Stimulated activated naive CD4-positive, alpha-beta T cell (primary cell): ENCODE results near the gene TUBGCP4.

ENCODE experiments used
- DNase-seq, 6 experiments: peaks; one replicate each; lab custom pipeline; 2025; lab: John Stamatoyannopoulos, UW

Gene TUBGCP4

DNA sequence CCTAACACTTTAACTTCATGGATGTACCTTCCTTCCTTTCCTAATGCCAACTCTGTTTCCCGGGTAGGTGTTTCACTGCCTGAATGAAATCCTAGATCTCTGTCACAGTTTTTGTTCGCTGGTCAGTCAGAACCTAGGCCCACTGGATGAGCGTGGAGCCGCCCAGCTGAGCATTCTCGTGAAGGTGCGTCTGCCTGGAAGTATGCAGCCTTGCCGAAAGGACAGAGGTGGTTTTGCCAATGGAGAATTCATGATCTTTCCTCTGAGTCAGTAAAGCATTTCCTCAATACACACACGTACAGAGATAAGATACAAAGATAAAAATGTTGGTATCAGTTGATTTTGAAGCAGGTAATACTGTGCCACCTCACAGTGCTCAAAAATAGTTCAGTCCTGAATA is 32.7 kb downstream of the TUBGCP4 start:
- no peak for DNase-seq

DNA sequence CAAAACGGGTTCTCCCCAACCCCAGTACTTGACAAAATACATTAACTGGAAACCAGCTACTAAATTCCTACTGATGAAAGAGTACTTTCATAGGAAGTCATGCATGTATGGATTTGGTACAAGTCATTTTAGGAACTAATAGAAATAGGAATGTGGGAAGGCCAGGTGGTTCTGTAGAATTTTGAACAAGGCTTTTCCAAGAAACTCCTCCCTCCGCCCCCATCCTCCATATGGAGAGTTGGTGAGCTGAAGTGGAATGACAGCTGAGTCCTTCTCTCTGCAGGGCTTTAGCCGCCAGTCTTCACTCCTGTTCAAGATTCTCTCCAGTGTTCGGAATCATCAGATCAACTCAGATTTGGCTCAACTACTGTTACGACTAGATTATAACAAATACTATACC is 33.2 kb downstream of the TUBGCP4 start:
- no peak for DNase-seq

DNA sequence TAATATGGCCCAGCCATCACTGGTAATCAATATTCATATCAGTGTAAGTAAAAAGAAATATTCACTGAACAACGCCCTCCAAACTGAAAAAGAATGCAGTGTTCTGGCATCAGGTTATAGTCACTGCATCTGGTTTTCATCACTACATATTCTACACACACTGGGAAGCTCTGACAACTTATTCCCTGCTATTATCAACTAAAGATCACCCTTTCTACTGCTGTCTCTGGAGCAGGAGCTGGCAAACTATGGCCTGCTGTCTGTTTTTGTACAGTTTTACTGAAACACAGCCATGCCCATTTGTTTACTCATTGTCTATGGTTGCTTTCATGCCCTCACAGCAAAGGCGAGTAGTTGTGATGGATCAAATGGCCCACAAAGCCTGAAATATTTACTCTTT is 35.3 kb downstream of the TUBGCP4 start:
- no peak for DNase-seq

DNA sequence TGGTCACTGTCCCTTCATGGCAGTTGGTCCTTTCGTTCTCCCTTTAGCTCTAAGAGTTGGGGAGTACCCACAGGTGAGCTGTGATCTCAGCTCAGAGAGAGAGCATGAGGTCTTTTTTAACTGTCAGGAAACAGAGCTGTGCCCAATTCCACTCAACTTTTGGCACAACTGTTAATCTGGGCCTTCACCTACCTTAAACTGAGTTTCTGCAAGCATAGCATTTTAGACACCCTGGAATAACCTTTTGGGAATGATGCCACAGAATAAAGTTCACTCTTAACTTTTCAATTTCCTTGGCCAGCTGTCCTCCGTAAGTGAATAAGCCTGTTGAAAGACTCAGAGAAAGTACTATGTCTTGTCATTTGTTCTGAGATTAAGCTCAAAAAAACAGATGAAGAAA is 35.9 kb downstream of the TUBGCP4 start:
- DNase-seq = no peak

DNA sequence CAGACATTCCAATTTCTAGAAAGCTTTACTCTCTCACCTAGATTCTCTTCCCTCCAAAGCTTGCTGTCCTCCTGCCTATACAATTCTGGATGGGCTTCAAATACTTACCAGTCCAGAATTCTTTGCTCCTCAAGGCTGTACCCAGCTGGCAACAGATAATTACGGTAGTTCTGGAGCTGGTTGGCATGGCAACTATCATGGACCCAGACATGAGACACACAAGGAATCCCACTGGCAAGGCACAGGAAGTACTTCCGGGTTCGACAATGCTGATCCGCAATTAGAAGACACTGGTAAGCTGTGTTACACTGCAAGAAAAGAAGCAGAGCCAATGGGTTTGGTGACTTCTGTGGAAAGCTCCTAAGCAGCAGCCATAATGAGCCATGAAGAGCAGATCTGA is 37.9 kb downstream of the TUBGCP4 start:
- DNase-seq = no peak

DNA sequence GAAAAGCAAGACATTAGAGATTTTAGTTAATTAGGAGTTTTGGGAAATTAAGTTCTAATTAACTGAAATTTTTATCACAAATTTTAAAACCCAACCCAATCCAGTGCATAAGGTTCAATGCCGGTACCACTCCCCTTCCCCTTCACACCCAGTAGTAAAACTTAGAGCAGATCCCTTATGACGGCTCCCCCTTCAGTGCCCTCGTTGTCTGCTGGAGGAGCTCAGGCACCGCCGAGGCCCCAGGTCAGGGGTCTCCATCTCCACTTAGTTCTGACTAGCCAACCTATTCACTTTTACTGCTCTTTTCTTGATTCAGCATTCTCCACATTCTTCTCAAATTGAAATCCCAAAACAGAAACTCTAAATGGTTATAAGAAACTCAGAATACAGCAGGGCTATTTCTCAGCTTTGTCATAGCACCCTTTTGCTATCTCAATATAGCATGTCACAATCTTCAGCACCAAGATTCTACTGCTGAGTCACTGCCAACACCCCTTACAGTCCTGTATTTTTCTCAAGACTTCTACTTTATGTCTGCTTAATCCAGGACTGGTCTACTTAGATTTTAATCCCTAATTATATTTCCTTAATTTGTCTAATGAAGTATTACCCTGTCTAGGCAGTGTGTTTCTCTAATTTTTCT is 39.8 kb downstream of the TUBGCP4 start:
- no peak for DNase-seq

DNA sequence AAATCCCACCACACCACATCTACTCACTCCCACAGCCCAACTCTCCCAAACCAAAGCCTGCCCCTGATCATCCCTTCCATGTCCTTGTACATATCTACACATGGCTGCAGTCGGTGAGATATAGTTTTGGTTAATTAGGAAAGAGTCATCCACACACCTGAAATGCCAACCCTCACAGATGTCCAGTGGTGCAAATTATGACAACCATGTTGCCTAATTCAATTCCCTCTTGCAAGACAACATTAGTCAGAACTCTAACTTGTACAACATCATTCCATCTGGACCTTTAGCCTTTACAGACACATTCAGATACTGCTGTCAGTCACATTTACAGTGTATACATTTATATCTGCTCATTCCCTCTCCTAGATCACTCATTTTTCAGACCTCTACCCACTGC is 41.2 kb downstream of the TUBGCP4 start:
- DNase-seq = no peak

DNA sequence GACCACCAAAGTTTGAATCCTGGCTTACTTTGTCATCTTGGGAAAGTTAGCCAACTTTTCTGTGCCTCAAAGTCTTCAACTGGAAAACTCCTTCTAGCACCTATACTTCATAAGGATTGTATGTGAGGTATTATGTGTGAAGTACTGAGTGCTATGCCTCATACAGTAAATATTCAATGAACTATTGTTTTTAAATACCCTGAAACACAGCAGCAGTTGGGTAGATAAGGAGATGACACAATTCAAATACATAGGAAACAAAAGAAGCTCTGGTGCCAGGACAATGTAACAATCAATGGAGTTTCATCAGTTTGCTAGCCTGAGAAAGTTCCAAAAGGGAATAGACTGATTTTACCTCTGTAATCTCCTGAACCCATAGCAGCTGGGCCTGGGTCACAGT is 43.3 kb downstream of the TUBGCP4 start:
- DNase-seq = no peak

DNA sequence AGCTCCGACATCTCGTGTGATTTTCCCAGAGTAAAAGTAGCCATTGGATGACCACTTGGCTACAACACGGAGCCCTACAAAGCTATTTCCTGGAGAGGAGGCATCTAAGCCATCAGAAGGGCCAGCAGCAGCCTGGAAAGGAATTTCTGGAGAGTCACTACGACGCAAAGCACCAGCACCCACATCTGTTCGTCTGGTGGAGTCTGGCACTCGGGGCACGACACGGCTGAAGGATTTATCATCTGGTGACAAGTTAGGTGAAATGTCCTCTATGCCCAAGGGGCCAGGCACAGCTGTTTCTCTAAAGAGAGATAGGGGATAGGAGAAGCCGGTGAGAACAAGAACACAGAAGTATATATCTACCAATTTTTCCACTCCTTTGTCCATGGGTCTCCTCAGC is 49.5 kb downstream of the TUBGCP4 start:
- no peak for DNase-seq

DNA sequence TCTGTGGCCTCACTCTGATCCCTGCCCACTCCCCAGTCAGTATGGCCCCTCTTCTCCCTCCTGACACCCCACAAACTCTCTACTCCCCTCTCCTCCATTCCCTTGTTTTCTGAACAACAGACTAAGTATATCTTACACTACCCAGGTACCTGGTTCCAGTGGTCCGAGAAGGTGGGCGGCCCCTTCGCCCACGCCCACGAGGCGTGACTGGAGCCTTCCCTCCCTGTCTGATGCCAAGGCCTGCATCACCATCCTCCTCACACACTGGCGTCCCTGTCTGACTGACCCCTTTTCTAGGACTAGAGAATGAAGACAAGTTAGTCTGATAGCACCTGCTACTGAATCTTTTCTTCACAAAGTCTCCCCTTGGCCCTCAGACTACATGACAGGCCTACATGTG is 50.0 kb downstream of the TUBGCP4 start:
- no peak for DNase-seq

DNA sequence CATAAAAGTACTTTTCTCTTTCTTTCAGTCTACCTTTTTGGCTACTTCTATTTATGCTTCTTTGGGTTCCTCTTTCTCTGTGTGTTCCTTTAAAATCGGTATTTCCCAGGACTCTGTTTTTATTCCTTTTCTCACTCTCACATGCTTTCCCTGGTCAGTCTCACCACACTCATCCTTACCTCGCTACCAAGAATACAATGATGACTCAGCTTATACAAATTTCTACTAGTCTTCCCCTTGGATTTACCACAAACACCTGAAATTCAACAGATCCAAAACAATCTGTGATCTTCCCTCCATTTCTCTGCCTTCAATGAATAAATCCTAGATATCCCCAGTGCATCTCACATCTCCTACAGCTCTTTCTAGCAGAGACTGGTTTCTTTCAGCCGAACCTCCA is 52.9 kb downstream of the TUBGCP4 start:
- no peak for DNase-seq

DNA sequence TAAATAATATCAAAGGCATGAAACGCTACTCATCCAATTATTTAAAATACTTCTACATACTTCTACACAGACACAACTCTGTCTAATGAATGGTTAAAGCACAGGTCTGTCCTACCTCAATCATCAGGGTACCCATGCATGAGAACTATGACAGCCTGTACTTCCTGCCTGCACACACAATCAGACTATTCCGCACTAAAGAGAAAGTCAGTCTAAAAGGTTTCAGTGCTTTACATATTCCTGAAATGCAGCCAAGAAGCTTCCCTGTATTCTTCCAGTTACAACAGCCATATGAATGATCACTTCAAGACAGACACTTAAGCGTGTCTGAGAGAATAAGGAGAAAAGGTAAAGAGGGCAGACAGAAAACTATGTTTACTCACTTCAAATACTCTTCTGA is 58.8 kb downstream of the TUBGCP4 start:
- no peak for DNase-seq

DNA sequence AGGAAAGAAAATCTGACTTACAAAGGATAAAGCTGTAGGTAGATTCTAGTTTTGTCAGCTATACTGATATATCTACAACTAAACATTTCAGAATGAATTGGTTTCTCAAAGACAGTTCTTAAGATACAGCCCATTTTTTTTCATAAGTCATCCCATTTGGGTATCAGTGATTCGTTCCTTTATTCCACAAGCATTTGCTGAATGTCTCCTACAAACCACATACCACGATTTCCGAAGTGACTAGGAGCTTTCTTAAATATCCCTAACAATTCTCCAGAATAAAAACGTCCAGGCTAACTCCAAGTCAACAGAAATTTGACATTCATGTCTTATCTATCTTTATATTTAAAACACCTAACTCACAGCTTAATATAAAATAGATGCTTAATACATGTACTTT is 62.3 kb downstream of the TUBGCP4 start:
- no peak for DNase-seq

DNA sequence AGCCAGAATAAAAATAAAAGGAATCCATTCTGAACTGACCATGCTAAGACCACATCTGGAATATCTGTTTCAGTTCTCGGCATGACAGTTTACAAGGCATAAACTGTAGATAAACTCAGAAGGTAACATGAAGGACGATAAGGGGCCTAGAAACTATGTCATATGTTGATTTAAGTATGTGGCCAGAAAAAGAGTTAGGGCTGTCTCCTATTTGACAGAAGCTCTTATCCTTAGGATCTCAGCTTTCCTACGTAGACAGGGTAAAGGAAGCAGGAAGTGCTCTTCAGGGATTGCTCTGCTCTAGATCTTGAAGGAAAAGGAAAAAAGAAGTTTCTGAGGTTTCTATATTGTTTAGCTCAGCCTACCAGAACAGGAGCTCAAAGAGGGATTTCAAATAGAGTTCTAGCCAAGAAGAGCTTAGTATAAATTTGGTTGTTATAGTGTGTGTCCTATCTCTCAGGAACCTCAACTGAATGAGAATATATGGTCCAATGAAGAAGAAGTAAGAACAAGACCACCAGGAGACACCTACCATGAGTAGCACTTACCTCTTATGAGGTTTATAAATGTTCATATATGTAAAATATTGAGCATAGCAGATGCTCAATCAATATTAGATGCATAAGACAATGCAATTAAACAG is 62.9 kb downstream of the TUBGCP4 start:
- no peak for DNase-seq

DNA sequence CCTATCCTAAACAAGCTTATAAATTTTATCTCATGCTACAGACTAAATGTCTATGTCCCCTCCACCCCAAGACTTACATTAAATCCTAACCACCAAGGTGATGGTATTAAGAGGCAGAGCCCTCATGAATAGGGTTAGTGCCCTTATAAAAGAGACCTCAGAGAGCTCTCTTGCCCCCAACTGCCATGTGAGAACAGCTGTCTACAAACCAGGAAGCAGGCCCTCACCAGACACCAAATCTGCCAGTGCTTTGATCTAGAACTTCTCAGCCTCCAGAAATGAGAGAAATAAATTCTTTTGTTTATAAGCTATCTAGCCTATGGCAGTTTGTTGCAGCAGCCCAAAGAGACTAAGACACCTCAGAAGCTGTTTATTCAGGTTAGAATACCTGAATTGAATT is 63.5 kb downstream of the TUBGCP4 start:
- DNase-seq = no peak

DNA sequence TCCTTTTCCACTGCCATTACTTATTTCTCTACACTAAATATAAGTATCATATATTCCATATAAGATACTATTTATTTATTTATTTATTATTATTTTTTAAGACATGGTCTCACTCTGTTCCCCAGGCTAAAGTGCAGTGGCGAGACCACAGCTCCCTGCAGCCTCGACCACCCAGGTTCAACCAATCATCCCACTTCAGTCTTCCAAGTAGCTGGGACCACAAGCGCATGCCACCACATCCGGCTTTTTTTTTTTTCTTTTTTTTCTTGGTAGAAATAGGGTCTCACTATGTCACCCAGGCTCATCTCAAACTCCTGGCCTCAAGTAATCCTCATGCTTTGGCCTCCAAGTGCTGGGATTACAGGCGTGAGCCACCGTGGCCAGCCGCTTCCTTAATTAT is 65.5 kb downstream of the TUBGCP4 start:
- DNase-seq = no peak

DNA sequence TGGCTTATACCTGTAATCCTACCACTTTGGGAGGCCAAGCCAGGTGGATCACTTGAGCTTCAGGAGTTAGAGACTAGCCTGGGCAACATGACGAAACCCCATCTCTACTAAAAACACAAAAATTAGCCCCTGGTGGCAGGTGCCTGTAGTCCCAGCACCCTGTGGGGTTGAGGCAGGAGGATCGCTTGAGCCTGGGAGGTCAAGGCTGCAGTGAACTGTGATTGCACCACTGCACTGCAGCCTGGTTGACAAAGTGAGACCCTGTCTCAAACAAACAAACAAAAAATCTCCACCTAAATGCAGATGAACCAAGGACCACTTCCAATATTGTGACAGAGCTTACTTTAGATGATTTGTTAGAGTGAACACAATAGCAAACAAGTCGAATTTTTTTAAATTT is 68.4 kb downstream of the TUBGCP4 start:
- no peak for DNase-seq

DNA sequence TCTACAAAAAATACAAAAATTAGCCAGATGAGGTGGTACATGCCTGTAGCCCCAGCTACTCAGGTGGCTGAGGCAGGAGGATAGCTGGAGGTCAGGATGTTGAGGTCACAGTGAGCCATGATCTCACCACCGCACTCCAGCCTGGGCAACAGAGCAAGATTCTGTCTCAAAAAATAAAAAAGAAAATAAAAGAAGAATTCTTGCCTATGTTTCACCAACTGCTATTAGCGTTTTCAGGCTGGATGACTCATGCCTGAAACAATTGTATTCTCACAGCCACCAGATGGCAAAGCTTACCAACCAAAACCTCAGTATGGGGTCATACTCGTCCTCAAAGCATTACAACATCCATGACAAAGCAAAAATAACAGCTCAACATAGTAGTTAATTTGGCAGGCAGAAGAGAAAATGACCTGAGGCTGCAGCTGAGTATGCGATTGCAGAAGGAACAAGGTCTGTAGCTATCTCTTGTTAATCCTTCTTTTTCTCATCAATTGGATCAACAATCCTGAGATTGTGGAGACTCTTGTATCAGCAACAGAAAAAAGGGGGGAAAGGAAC is 69.9 kb downstream of the TUBGCP4 start:
- DNase-seq = peak in 1 of 6 experiments; percentile 4

DNA sequence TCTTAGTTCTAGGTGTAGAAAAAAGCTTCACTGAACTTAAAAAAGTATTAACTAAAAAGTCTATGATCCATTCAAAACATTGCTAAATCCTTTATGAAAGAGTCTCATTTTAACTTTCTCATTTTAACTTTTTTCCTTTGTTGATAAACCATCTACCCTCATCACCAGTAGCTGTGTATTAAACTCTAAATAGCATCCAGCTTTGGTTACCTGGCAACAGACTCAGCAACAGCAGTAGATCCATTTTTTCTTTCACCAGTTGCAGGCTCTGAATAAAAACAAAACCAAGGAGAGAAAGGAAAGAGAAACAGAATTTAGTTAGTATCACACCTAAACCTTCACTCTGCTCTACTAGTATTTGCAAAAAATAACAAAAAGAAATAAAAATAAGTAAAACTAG is 70.4 kb downstream of the TUBGCP4 start:
- DNase-seq = no peak

DNA sequence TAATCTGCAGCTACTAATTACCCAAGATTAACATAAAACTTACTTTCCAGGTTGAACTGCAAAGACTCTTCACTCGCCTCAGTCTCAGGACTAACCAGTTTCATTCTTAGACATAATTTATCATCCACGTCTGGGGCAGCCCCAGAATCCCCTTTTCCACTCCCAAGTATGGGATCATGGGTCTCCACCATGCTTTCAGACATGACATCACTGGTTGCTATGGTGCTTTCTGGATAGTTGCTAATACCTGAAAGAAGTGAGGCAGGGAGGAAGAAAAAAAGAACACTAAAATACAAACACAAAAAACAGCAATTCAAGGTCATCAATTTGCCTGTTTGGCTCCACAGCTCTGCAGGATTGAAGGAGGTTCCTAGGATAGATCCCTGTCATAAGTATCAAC is 75.4 kb downstream of the TUBGCP4 start:
- no peak for DNase-seq

DNA sequence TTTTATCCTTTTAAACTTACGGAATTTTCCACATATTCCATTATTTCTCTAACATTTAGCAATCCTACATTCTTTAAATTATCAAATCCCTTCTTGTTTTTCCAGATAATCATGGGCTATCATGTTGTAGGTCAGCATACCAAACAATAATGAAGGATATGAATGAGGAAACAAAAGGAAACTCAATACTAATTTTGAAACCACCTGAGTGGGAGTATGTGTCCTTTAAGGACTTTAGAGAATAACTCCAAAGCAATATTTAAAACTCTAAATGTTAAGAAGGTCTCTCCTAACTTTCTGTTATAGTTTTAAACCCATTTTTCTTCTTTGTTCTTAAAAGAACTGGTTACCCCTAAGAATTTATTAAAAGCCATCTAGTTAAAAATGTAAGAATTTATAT is 79.1 kb downstream of the TUBGCP4 start:
- no peak for DNase-seq
